ENCODE results near the gene SUPT6H.
"Not testable (repeated sequence)": the region's sequence is repeated elsewhere in the genome, so short reads cannot be mapped to it uniquely, and the experiment has no call there.

Gene SUPT6H

GRCh38 chr17:28720247-28720996 lies 58.4 kb downstream of the SUPT6H start:
- DNase-seq = peak; percentile 33 to 37

- DNase-seq = not testable (repeated sequence)
These were observed 59.0 kb downstream of the SUPT6H start for GRCh38 chr17:28720997-28721329.

GRCh38 chr17:28722417-28723158 lies 60.6 kb downstream of the SUPT6H start:
- no peak for DNase-seq

GRCh38 chr17:28723159-28723835 lies 61.3 kb downstream of the SUPT6H start:
- DNase-seq = no peak

- not testable (repeated sequence) for DNase-seq
These were observed 62.0 kb downstream of the SUPT6H start for GRCh38 chr17:28723836-28724499.

- DNase-seq = no peak
These were observed 62.6 kb downstream of the SUPT6H start for GRCh38 chr17:28724500-28725165.

- peak in 1 of 2 experiments; percentile 31 for DNase-seq
These were observed 63.2 kb downstream of the SUPT6H start for GRCh38 chr17:28725166-28725659.

GRCh38 chr17:28725660-28726225 lies 63.7 kb downstream of the SUPT6H start:
- peak in 1 of 2 experiments; percentile 58 for DNase-seq

- DNase-seq = peak; percentile 55 to 71
These were observed 64.2 kb downstream of the SUPT6H start, which contains the start of gene TLCD1 for GRCh38 chr17:28726226-28726626. Gene TLCD1 (minus strand): TSS chr17:28726233. CDS start chr17:28726097, 136 bp downstream.

GRCh38 chr17:28726627-28727491 lies 64.9 kb downstream of the SUPT6H start:
- peak; percentile 88 for DNase-seq

GRCh38 chr17:28728364-28729200 lies 66.6 kb downstream of the SUPT6H start, which contains the start of gene NEK8:
Gene NEK8 (plus strand): TSS chr17:28728788. CDS start chr17:28728814, 26 bp downstream.
- peak; percentile 96 to 97 for DNase-seq

GRCh38 chr17:28729950-28730330 lies 67.9 kb downstream of the SUPT6H start:
- DNase-seq = no peak

GRCh38 chr17:28733346-28733745 lies 71.3 kb downstream of the SUPT6H start:
- DNase-seq = no peak

- DNase-seq = no peak
These were observed 72.8 kb downstream of the SUPT6H start for GRCh38 chr17:28734712-28735241.

- DNase-seq = no peak
These were observed 73.3 kb downstream of the SUPT6H start for GRCh38 chr17:28735242-28735722.

- DNase-seq = not testable (repeated sequence)
These were observed 74.1 kb downstream of the SUPT6H start for GRCh38 chr17:28735913-28736769.

GRCh38 chr17:28737316-28737715 lies 75.3 kb downstream of the SUPT6H start:
- DNase-seq = no peak
